Measurements from ENCODE around the gene TIPARP.
A peak's percentile ranks its signal among the peaks of the same experiment; 100 is the strongest.

The TIPARP gene

DNA sequence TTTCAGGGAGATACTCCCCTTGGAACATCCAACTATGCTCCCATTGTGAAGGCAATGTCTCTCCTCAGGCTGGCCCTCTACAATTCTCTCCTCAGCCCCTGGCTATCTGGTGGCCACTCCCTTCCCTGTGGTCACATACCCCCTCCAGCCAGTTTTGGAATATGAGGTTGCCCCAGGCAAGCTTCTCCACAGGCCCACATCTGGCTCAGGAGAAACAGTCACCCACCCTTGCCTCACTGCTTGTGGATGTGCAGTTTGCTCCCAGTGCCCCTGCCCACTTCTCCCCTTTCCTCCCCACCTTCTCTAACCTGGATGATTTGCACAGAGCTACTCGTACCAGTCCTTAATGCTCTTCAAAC is 15.7 kb upstream of the TIPARP start:
- Histone ChIP-seq H3K27ac (no peak overlapping the region), H3K4me3 (ENCODE audit: low read depth, low read length) (no peak overlapping the region), H3K36me3 (replicated peaks) (no peaks in the 10 kb centered on the region), H3K27me3 (replicated peaks) (no peaks in the 10 kb centered on the region)
- in situ Hi-C loops (cut with HindIII; ENCODE audit: low pct_ligation_motif_present, low sequenced_read_pairs): no loop called here
- TF ChIP-seq, protein P1, sequence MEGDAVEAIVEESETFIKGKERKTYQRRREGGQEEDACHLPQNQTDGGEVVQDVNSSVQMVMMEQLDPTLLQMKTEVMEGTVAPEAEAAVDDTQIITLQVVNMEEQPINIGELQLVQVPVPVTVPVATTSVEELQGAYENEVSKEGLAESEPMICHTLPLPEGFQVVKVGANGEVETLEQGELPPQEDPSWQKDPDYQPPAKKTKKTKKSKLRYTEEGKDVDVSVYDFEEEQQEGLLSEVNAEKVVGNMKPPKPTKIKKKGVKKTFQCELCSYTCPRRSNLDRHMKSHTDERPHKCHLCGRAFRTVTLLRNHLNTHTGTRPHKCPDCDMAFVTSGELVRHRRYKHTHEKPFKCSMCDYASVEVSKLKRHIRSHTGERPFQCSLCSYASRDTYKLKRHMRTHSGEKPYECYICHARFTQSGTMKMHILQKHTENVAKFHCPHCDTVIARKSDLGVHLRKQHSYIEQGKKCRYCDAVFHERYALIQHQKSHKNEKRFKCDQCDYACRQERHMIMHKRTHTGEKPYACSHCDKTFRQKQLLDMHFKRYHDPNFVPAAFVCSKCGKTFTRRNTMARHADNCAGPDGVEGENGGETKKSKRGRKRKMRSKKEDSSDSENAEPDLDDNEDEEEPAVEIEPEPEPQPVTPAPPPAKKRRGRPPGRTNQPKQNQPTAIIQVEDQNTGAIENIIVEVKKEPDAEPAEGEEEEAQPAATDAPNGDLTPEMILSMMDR (IDR thresholded peaks at IDR 0.05; ENCODE audit: low read depth, low read length, missing control alignments): no peak
- no peak for DNase-seq

DNA sequence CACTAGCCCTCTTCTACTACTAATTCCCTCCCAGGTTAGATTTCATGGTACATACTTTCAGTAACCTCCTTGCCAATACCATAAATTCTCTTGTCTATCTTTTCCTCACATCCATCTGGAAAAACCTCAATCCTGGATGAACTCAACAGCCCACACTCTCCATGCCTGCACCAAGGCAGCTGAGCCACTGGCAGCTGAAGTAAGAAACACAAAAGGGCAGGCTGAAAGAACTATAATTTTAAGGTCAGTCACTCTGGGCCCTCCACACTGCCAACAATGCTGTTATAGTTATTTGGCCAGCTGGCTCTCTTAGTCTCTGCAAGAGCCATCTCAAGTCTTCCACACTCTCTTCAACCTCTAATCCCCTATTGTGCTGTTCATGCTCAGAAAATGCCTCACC is 15.1 kb upstream of the TIPARP start:
- TF ChIP-seq, protein P1 (IDR thresholded peaks at IDR 0.05; ENCODE audit: low read depth, low read length, missing control alignments): no peak
- Histone ChIP-seq H3K27me3 (replicated peaks) (no peaks in the 10 kb centered on the region), H3K36me3 (replicated peaks) (no peaks in the 10 kb centered on the region), H3K4me3 (ENCODE audit: low read depth, low read length) (no peak overlapping the region), H3K27ac (no peak overlapping the region)
- in situ Hi-C loops (cut with HindIII; ENCODE audit: low pct_ligation_motif_present, low sequenced_read_pairs): no loop called here
- no peak for DNase-seq

DNA sequence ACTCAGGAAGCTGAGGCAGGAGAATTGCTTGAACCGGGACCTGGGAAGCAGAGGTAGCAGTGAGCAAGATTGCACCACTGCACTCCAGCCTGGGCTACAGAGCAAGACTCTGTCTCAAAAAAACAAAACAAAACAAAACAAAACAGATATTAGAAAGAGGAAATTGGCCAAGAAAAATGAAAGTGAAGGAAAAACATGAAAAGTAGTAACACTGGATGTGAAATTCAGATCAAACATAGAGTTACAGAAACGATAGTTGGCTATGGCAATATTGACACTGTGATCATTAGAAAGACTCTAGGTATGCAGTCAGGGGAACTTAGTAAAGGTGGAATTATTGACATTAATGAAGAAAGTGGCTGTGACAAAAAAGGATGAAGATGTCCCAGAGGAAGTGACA is 13.2 kb upstream of the TIPARP start:
- H3K27me3 ChIP-seq (replicated peaks): no peaks in the 10 kb centered on the region
- no peak for DNase-seq
- H3K27ac ChIP-seq: no peak overlapping the region
- in situ Hi-C loops (cut with HindIII; ENCODE audit: low pct_ligation_motif_present, low sequenced_read_pairs): no loop called here
- TF ChIP-seq, protein P1 (IDR thresholded peaks at IDR 0.05; ENCODE audit: low read depth, low read length, missing control alignments): no peak
- no peaks in the 10 kb centered on the region for H3K36me3 ChIP-seq (replicated peaks)
- no peak overlapping the region for H3K4me3 ChIP-seq (ENCODE audit: low read depth, low read length)

- in situ Hi-C loops (cut with HindIII; ENCODE audit: low pct_ligation_motif_present, low sequenced_read_pairs): no loop called here
- Histone ChIP-seq H3K27ac (no peak overlapping the region), H3K4me3 (ENCODE audit: low read depth, low read length) (no peak overlapping the region), H3K36me3 (replicated peaks) (no peaks in the 10 kb centered on the region), H3K27me3 (replicated peaks) (no peaks in the 10 kb centered on the region)
- TF ChIP-seq, protein P1 (IDR thresholded peaks at IDR 0.05; ENCODE audit: low read depth, low read length, missing control alignments): no peak
- DNase-seq: no peak
Observed at GRCh38 chr3:156664011-156664830, 10.2 kb upstream of the TIPARP start.

DNA sequence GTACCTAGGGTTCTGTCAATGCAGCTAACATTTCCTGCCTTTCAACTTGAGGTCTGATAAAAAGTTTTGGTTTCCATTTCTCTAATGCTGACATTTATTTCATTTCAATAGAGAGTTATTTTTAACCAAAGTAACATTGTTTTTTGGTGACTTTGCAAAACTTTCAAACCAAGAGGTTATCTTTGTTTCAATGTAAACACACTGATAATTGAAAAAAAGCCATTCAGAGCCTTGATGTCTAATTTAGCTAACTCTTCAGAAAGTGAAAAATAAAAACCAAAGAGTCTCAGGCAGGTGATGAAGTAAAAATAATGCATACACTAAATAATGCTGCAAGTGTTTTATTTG is 9.6 kb upstream of the TIPARP start:
- no peak overlapping the region for H3K27ac ChIP-seq
- no peak overlapping the region for H3K4me3 ChIP-seq (ENCODE audit: low read depth, low read length)
- no peaks in the 10 kb centered on the region for H3K36me3 ChIP-seq (replicated peaks)
- no peaks in the 10 kb centered on the region for H3K27me3 ChIP-seq (replicated peaks)
- in situ Hi-C loops (cut with HindIII; ENCODE audit: low pct_ligation_motif_present, low sequenced_read_pairs): no loop called here
- no peak for DNase-seq
- TF ChIP-seq, protein P1 (IDR thresholded peaks at IDR 0.05; ENCODE audit: low read depth, low read length, missing control alignments): no peak

DNA sequence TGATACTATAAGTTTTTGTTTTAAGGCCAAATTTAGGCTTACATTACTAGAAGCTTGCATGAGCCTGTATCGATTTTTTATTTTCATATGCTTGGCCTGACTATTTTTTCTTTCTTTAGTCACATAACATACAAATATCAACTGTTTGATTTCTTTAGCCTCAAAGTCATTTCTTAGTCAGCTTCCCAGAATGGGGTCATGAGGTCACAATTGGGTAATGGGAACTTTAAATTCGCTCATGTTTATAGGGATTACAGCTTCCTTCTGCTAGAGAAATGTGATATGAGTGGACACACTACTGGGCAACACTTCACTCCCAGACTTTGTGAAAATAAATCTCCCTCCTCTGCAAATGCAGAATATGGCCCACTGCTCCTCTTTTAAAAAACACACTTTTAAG is 9.1 kb upstream of the TIPARP start:
- H3K27me3 ChIP-seq (replicated peaks): no peaks in the 10 kb centered on the region
- TF ChIP-seq, protein P1 (IDR thresholded peaks at IDR 0.05; ENCODE audit: low read depth, low read length, missing control alignments): no peak
- in situ Hi-C loops (cut with HindIII; ENCODE audit: low pct_ligation_motif_present, low sequenced_read_pairs): no loop called here
- H3K4me3 ChIP-seq (ENCODE audit: low read depth, low read length): no peak overlapping the region
- H3K27ac ChIP-seq: no peak overlapping the region
- DNase-seq: peak; percentile 60
- H3K36me3 ChIP-seq (replicated peaks): no peaks in the 10 kb centered on the region

All from brain microvascular endothelial cell (primary cell).